Ishikawa (cell line): Measurements from ENCODE around the gene CTNND2.

Experiments
- RAD21 ChIP-seq: IDR thresholded peaks from 2 replicates; pipeline ENCODE4 v1.6.1; 2012; ENCODE audit warnings: low read depth
- TEAD4 ChIP-seq: IDR thresholded peaks from 2 replicates; pipeline ENCODE4 v1.6.1; 2012
- TF ChIP-seq, protein P1 (sequence below): IDR thresholded peaks from 2 replicates; pipeline ENCODE4 v1.6.1; 2012; ENCODE audit warnings: low read depth, mild to moderate bottlenecking
- TF ChIP-seq, protein P2 (sequence below): IDR thresholded peaks from 2 replicates; pipeline ENCODE4 v1.6.1; 2012
- TF ChIP-seq, protein P3 (sequence below): IDR thresholded peaks from 2 replicates; pipeline ENCODE4 v1.6.1; 2012

DNA sequence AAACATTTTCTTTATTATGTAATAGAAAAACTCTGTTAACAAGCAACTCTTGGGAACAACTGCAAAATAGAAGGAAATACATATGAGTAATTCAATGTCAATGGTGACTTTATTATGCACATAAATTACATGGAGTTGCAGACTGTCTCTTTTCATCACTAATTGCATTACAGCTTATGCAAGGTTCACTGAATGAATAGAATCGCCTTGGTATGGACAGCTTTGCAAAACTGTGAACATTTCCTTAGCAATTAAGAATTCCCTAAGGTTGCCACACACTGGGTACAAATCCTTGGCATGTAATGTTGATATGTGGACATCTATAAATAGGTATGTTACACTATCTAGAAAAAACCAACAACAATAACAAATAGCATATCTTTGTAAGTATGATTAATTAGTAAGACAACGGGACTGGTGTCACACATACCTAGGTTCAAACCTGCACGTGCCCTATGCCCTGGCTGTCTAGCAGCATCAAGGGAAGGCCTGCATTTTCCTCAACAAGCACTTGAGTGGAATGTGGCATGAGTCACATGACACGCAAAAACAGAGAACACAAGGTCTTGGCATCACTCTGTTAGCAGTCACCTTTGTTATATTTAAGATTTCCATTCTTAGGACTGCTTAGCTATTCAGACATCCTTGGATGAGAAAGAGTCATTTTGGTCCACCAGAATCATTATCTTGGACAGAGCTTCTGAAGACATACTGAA lies 263.9 kb downstream of the CTNND2 start:
- TF ChIP-seq RAD21 = no peak
- TF ChIP-seq, protein P1, sequence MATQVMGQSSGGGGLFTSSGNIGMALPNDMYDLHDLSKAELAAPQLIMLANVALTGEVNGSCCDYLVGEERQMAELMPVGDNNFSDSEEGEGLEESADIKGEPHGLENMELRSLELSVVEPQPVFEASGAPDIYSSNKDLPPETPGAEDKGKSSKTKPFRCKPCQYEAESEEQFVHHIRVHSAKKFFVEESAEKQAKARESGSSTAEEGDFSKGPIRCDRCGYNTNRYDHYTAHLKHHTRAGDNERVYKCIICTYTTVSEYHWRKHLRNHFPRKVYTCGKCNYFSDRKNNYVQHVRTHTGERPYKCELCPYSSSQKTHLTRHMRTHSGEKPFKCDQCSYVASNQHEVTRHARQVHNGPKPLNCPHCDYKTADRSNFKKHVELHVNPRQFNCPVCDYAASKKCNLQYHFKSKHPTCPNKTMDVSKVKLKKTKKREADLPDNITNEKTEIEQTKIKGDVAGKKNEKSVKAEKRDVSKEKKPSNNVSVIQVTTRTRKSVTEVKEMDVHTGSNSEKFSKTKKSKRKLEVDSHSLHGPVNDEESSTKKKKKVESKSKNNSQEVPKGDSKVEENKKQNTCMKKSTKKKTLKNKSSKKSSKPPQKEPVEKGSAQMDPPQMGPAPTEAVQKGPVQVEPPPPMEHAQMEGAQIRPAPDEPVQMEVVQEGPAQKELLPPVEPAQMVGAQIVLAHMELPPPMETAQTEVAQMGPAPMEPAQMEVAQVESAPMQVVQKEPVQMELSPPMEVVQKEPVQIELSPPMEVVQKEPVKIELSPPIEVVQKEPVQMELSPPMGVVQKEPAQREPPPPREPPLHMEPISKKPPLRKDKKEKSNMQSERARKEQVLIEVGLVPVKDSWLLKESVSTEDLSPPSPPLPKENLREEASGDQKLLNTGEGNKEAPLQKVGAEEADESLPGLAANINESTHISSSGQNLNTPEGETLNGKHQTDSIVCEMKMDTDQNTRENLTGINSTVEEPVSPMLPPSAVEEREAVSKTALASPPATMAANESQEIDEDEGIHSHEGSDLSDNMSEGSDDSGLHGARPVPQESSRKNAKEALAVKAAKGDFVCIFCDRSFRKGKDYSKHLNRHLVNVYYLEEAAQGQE = no peak
- TF ChIP-seq, protein P2, sequence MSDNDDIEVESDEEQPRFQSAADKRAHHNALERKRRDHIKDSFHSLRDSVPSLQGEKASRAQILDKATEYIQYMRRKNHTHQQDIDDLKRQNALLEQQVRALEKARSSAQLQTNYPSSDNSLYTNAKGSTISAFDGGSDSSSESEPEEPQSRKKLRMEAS = no peak
- TF ChIP-seq, protein P3, sequence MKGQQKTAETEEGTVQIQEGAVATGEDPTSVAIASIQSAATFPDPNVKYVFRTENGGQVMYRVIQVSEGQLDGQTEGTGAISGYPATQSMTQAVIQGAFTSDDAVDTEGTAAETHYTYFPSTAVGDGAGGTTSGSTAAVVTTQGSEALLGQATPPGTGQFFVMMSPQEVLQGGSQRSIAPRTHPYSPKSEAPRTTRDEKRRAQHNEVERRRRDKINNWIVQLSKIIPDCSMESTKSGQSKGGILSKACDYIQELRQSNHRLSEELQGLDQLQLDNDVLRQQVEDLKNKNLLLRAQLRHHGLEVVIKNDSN = no peak
- TF ChIP-seq TEAD4 = no peak
